ENCODE data around the gene PTPRT.

GRCh38 chr20:42544926-42545325, 644.8 kb downstream of the PTPRT start:
- TF ChIP-seq CTCF (IDR thresholded peaks at IDR 0.05) (no peak), POLR2A (IDR thresholded peaks at IDR 0.05) (no peak)
